Dendritic cell treated with granulocyte-macrophage colony-stimulating factor and Interleukin-4, amounts not matched to agents 40 ng/mL and 50 ng/mL, for 4 days (primary cell): ENCODE data around the gene OR7A5.
"Not testable (repeated sequence)": the region's sequence is repeated elsewhere in the genome, so short reads cannot be mapped to it uniquely, and the experiment has no call there.

ENCODE experiments used
- H3K27ac Mint-ChIP-seq: one replicate; pipeline ENCODE4 v1.8.0; 2022; ENCODE audit warnings: mild to moderate bottlenecking, mixed read lengths
- H3K27me3 Mint-ChIP-seq: one replicate; pipeline ENCODE4 v1.8.0; 2022; ENCODE audit warnings: mild to moderate bottlenecking, mixed read lengths
- H3K36me3 Mint-ChIP-seq: one replicate; pipeline ENCODE4 v1.8.0; 2022; ENCODE audit warnings: low read depth, mixed read lengths
- H3K4me1 Mint-ChIP-seq: one replicate; pipeline ENCODE4 v1.8.0; 2022; ENCODE audit warnings: low read depth, mixed read lengths
- H3K4me3 Mint-ChIP-seq: one replicate; pipeline ENCODE4 v1.8.0; 2022; ENCODE audit warnings: mild to moderate bottlenecking, moderate library complexity, mixed read lengths
- H3K9me3 Mint-ChIP-seq: one replicate; pipeline ENCODE4 v1.8.0; 2022; ENCODE audit warnings: mixed read lengths
- intact Hi-C: fragments of 100-400 bp; cut with micrococcal nuclease; formaldehyde crosslinking; loops from one replicate; pipeline ENCODE4 v1.15.0; 2022

OR7A5 gene

DNA sequence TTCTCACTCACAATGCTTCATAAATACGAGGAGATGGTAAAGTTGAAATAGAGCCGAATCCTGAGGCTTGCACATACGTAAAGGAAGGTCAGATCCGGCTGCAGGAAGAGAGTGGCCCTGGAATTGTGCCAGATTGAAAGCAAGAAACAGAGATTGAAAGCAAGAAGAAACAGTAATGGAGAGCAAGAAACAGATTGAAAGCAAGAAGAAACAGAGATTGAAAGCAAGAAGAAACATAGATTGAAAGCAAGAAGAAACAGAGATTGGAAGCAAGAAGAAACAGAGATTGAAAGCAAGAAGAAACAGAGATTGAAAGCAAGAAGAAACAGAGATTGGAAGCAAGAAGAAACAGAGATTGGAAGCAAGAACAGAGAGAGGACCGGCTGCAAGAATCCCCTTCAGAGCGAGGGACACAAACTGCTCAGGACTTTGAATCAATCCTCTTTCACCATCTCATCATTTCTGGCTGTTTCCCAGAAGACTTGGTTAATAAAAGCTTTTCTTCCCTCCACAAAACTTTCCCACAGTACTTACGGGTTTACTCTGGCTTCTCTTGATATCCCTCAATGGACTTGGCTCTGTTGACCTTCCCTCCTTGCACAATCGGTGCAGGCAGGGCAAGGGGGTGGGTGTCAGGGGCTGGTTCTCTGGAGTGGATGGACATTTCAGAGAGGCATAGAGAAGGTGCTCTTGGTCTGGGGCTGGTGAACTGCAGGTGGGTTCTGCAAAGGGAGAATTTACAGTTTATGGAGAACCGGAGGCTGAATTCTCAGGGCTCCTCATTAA lies 25.5 kb downstream of the OR7A5 start:
- Mint-ChIP-seq H3K9me3 (no peaks in the 10 kb centered on the region), H3K4me3 (peak overlapping the region; percentile 1), H3K27ac (no peak overlapping the region), H3K4me1 (peaks cover 13% of the 10 kb centered on the region), H3K36me3 (no peaks in the 10 kb centered on the region), H3K27me3 (peaks cover 9% of the 10 kb centered on the region)
- intact Hi-C loops = no loop called here

- no peak overlapping the region for H3K27ac Mint-ChIP-seq
- intact Hi-C loops = no loop called here
- H3K36me3 Mint-ChIP-seq = no peaks in the 10 kb centered on the region
- peaks cover 9% of the 10 kb centered on the region for H3K27me3 Mint-ChIP-seq
- H3K4me1 Mint-ChIP-seq = peaks cover 12% of the 10 kb centered on the region
- H3K4me3 Mint-ChIP-seq = no peak overlapping the region
- H3K9me3 Mint-ChIP-seq = peaks cover 10% of the 10 kb centered on the region
Observed at GRCh38 chr19:14804765-14805164, 30.2 kb downstream of the OR7A5 start.

DNA sequence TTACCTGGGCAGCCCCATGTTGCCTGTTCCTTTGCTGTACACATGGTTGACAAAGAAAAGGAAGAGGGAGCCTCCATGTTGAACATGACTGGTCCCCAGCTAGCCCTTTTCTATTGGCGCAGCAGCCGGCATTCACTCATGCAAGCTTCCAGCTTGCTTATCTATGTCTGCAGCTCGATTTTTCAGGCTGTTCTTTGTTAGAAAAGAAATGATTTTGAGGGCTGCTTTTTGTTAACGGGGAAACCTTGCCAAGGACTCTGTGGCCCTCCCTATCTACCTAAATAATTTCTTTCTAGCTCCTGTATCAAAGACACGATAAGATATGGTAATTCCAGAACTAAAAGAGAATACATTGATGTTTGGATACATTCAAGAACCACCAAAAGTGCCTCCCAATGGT lies 36.2 kb downstream of the OR7A5 start:
- Mint-ChIP-seq H3K4me1 (peaks cover 21% of the 10 kb centered on the region), H3K4me3 (no peak overlapping the region), H3K9me3 (peaks cover 10% of the 10 kb centered on the region), H3K36me3 (no peaks in the 10 kb centered on the region), H3K27ac (no peak overlapping the region), H3K27me3 (peaks cover 9% of the 10 kb centered on the region)
- intact Hi-C loops = no loop called here

- intact Hi-C loops = no loop called here
- no peaks in the 10 kb centered on the region for H3K36me3 Mint-ChIP-seq
- H3K4me3 Mint-ChIP-seq = no peak overlapping the region
- peaks cover 8% of the 10 kb centered on the region for H3K9me3 Mint-ChIP-seq
- peaks cover 9% of the 10 kb centered on the region for H3K27me3 Mint-ChIP-seq
- H3K4me1 Mint-ChIP-seq = peaks cover 21% of the 10 kb centered on the region
- H3K27ac Mint-ChIP-seq = no peak overlapping the region
Observed at GRCh38 chr19:14796021-14796420, 39.0 kb downstream of the OR7A5 start.

DNA sequence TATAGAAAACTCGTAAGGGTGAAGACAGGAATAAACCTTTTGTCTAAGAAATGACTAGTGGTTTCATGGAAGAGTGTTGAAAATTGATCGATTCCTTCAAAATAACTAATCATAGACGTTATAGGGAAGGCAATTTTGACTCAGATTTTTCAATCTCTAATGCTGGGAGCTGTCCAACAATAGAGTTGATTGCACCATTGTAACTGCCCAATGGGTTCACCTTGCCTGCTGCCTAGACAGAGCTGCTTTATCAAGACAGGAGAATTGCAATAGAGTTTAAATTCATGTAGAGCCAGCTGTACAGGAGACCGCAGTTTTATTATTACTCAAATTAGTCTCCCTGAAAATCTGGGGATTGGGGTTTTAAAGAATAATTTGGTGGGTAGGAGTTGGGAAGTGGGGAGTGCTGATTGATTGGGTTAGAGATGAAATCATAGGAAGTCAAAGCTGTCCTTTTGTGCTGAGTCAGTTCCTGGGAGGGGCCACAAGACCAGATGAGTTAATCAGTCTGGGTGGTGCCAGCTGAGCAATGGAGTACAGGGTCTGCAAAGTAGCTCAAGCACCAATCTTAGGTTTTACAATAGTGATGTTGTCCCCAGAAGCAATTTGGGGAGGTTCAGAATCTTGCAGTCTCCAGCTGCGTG lies 39.8 kb downstream of the OR7A5 start:
- Mint-ChIP-seq H3K27ac (no peak overlapping the region), H3K4me3 (no peak overlapping the region)
- intact Hi-C loops = no loop called here

DNA sequence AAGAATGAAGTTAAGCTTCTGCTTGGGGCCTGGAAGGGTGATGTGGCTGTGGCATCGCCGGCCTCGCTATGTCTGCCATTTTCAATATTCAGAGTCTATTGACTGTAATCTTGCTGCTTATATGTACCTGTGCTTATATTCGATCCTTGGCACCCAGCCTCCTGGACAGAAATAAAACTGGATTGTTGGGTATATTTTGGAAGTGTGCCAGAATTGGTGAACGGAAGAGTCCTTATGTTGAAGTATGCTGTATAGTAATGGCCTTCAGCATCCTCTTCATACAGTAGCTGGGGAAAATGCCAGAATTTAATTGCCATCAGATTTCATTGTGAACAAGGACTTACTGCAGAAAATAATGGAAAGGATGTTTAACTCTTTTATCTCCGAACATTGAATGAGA lies 42.7 kb downstream of the OR7A5 start:
- H3K4me3 Mint-ChIP-seq, intact Hi-C loops, H3K27me3 Mint-ChIP-seq, H3K27ac Mint-ChIP-seq, H3K9me3 Mint-ChIP-seq, H3K36me3 Mint-ChIP-seq: not testable (repeated sequence)
- H3K4me1 Mint-ChIP-seq = peaks cover 23% of the 10 kb centered on the region

More for the DNA sequence above, 39.8 kb downstream of the OR7A5 start:
- Mint-ChIP-seq H3K36me3 (no peaks in the 10 kb centered on the region), H3K4me1 (peaks cover 21% of the 10 kb centered on the region), H3K9me3 (peaks cover 7% of the 10 kb centered on the region), H3K27me3 (peaks cover 9% of the 10 kb centered on the region)

DNA sequence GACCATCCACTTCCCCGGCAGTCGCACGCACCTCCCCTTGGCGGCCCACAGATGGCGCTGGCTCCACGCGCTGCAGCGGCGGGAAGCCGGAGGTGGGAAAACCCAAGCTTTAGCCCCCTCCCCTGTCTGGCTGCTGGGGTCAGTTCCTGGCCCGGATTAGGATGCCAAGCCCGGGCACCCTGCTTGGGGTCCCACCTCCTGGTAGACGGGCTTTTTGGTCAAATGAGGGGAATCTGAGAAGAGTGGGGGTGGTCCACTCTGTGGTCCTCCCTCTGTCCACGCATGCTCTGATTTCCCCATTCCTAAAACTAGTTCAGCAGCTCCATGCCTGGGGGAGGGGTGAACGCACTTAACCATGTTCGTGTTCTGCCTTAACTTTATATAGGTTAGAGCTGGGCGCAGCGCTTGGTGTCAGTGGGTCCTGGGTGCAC lies 48.5 kb downstream of the OR7A5 start:
- intact Hi-C loops = loop anchor here (2.0 to 10.0 kb wide), 3 partner anchors 102 to 366 kb away; partner anchors contain the start of gene NDUFB7
- H3K4me3 Mint-ChIP-seq = peak overlapping the region; percentile 48
- no peaks in the 10 kb centered on the region for H3K36me3 Mint-ChIP-seq
- H3K9me3 Mint-ChIP-seq = no peaks in the 10 kb centered on the region
- H3K27ac Mint-ChIP-seq = peak overlapping the region; percentile 97
- H3K27me3 Mint-ChIP-seq = no peaks in the 10 kb centered on the region
- peaks cover 43% of the 10 kb centered on the region for H3K4me1 Mint-ChIP-seq

- peak overlapping the region; percentile 97 for H3K27ac Mint-ChIP-seq
Observed at GRCh38 chr19:14785102-14785793, 49.7 kb downstream of the OR7A5 start.

GRCh38 chr19:14784730-14785101 lies 50.3 kb downstream of the OR7A5 start:
- H3K27me3 Mint-ChIP-seq = not testable (repeated sequence)
- peaks cover 50% of the 10 kb centered on the region for H3K4me1 Mint-ChIP-seq

More at GRCh38 chr19:14785102-14785793, 49.7 kb downstream of the OR7A5 start:
- intact Hi-C loops = loop anchor here (5.0 to 10.0 kb wide), 2 partner anchors 210 to 367 kb away; partner anchors contain the start of gene NDUFB7
- Mint-ChIP-seq H3K4me3 (peak overlapping the region; percentile 61), H3K4me1 (peaks cover 50% of the 10 kb centered on the region)
- H3K36me3 Mint-ChIP-seq, H3K9me3 Mint-ChIP-seq, H3K27me3 Mint-ChIP-seq: not testable (repeated sequence)

DNA sequence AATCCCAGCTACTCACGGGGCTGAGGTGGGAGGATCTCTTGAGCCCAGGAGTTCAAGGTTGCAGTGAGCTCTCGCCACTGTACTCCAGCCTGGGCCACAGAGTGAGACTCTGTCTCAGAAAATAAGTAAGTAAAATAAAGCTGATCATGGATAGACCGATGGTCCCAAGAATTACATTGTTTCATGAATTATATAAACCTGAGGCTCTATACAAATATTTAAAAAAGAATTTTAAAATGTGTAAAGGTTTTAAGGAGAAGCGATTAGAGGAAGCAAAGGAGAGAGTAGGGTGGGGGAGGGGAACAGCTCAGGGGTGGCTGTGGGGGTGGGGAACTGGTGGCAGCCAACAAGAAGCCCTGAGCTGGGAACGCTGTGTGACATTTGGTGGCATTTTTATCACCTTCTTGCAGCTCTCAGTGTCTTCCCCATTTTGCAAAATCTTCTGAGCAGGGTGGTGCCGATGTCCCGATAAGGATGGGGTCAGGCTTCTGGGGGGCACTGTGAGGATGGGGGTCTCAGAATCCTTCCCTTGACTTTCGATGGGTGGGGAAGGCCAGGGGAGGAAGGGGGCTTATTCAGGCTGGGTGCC lies 51.5 kb downstream of the OR7A5 start:
- peak overlapping the region; percentile 97 for H3K27ac Mint-ChIP-seq
- H3K4me3 Mint-ChIP-seq, H3K36me3 Mint-ChIP-seq, H3K27me3 Mint-ChIP-seq, H3K9me3 Mint-ChIP-seq: not testable (repeated sequence)
- H3K4me1 Mint-ChIP-seq = peaks cover 61% of the 10 kb centered on the region
- intact Hi-C loops = loop anchor here (10.0 kb wide), 1 partner anchor 209 kb away; the partner anchor contains the start of gene NDUFB7

More at GRCh38 chr19:14784730-14785101, 50.3 kb downstream of the OR7A5 start:
- not testable (repeated sequence) for H3K9me3 Mint-ChIP-seq, H3K36me3 Mint-ChIP-seq
- Mint-ChIP-seq H3K4me3 (peak overlapping the region; percentile 61), H3K27ac (peak overlapping the region; percentile 97)
- intact Hi-C loops = loop anchor here (5.0 to 10.0 kb wide), 2 partner anchors 210 to 368 kb away; partner anchors contain the start of gene NDUFB7

DNA sequence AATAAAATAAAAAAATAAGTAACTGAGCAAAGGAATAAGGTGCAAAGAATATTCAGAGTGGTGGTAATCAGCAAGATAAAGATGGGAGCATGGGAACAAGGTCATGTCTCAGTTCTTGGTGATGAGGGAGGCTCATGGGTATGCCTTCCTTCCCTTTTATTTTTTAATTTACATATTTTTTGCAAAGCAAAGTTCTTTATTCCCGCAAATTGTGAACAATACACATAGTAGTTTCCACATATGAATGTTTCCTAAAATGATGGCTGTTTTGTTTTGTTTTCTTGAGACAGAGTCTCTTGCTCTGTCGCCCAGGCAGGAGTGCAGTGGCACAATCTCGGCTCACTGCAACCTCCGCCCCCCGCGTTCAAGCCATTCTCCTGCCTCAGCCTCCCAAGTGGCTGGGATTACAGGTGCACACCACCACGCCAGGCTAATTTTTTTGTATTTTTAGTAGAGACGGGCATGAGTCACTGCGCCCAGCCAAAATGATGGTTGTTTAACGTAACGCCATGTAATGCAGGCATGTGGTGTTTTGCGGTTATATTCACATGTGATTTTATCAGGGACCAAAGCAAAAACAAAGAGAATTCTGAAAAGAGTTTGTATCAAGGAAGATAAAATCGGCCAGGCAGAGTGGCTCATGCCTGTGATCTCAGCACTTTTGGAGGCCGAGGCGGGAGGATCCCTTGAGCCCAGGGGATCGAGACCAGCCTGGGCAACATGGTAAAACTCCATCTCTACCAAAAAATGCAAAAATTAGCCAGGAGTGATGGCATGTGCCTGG lies 52.2 kb downstream of the OR7A5 start:
- H3K9me3 Mint-ChIP-seq = no peaks in the 10 kb centered on the region
- peaks cover 67% of the 10 kb centered on the region for H3K4me1 Mint-ChIP-seq
- peak overlapping the region; percentile 97 for H3K27ac Mint-ChIP-seq
- no peaks in the 10 kb centered on the region for H3K36me3 Mint-ChIP-seq
- H3K4me3 Mint-ChIP-seq = no peak overlapping the region
- no peaks in the 10 kb centered on the region for H3K27me3 Mint-ChIP-seq
- intact Hi-C loops = loop anchor here (10.0 kb wide), 1 partner anchor 208 kb away; the partner anchor contains the start of gene NDUFB7

GRCh38 chr19:14781713-14782536 lies 53.1 kb downstream of the OR7A5 start:
- not testable (repeated sequence) for H3K36me3 Mint-ChIP-seq, H3K9me3 Mint-ChIP-seq, H3K27me3 Mint-ChIP-seq, H3K4me3 Mint-ChIP-seq
- Mint-ChIP-seq H3K4me1 (peaks cover 64% of the 10 kb centered on the region), H3K27ac (peak overlapping the region; percentile 97)
- intact Hi-C loops = loop anchor here (10.0 kb wide), 1 partner anchor 207 kb away; the partner anchor contains the start of gene NDUFB7
